GM19438 (cell line): Measurements from ENCODE around the gene CPE.
A peak's percentile ranks its signal among the peaks of the same experiment; 100 is the strongest.
"Not testable (repeated sequence)": the region's sequence is repeated elsewhere in the genome, so short reads cannot be mapped to it uniquely, and the experiment has no call there.

Source experiments
- ATAC-seq: cut with Tn5 transposase; IDR thresholded peaks from one replicate; pipeline ENCODE4 v1.9.1; 2021; ENCODE audit warnings: low read depth; ENCODE audit not compliant: unreplicated experiment

The CPE gene

GRCh38 chr4:165378745-165379677 lies at the start of gene CPE:
TSS of gene CPE (plus strand) at chr4:165379008. CDS start at chr4:165379222, 214 bp downstream.
- peak; percentile 78 for ATAC-seq

GRCh38 chr4:165330071-165330470 lies 48.7 kb upstream of the CPE start:
- ATAC-seq, result no peak

DNA sequence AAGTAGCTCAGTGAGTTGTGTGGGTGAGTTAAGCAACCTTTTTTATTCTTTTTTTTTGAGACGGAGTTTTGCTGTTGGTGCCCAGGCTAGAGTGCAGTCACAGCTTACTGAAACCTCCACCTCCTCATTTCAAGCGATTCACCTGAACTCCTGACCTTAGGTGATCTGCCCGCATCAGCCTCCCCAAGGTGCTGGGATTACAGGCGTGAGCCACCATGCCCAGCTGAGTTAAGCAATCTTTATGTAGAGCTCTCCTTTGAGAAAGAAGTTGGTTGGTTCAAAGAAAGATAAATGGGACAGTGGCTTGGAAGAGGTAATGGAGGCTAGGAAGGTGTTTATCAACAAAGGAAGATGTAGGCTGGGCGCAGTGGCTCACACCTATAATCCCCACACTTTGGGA lies 48.1 kb upstream of the CPE start:
- no peak for ATAC-seq

DNA sequence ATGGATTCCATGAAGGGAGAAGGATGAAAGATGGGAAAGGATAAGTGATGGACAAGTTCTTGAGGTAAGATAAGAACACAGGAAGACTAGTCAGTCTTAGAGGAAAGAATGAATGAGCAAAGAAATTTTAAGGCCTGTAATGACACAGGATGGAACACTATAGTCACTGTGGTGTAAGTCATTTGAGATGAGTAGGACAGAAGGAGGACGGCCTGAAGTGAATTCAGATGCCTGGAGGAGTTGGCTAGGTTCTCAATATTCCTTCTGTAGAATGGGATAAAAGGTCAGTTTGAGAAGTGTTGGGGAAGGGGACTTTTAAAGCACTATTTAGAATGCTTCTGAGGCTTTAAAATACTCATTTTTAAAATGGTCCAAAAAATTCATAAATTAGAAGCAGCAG lies 47.4 kb upstream of the CPE start:
- no peak for ATAC-seq

- no peak for ATAC-seq
Observed at GRCh38 chr4:165331823-165332222, 47.0 kb upstream of the CPE start.

GRCh38 chr4:165332502-165332901 lies 46.3 kb upstream of the CPE start:
- ATAC-seq, result no peak

DNA sequence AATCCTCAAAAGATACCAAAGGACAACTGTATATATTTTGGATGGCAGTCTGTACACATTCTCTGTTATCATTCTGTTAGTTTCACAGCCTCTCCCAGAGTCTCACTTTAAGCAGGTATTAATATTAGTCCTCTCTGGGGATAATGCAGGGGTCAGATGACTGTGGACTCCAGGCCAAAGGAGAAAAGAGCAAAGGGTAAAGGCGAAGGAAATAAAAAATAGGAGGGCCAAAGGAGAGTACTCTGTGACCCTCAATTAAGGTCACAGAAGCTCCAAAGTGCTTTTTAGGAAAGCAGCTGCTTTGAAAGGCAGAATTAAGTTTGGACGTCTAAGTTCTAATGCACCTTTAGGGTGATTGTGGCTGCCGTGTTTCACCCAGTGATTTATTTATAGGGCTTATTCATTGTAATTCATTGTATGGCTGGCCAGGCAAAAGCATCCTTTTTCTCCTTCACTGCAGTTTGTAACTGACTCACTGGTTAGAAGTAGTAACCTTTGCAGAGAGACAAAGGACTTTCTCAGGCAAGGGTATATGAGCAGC lies 43.6 kb upstream of the CPE start:
- ATAC-seq, result no peak

DNA sequence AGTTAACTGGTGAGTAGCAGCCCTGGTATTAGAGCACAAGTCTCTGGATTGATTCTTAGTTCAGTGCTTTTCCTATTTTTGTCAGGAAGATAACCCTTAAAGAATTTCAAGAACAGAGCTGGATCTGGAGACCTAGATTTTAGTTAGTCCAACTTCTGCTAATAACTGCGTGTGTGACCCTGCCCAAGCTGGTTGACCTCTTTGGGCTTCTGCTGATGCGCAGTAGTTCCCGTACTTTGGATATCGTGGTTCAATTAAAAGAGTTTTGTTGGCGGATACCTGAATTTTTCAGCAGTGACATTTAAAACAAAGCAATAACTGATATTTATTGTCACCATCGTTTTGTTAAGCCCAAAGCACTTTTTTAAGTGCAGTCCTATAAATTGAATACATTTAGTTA lies 42.1 kb upstream of the CPE start:
- no peak for ATAC-seq

DNA sequence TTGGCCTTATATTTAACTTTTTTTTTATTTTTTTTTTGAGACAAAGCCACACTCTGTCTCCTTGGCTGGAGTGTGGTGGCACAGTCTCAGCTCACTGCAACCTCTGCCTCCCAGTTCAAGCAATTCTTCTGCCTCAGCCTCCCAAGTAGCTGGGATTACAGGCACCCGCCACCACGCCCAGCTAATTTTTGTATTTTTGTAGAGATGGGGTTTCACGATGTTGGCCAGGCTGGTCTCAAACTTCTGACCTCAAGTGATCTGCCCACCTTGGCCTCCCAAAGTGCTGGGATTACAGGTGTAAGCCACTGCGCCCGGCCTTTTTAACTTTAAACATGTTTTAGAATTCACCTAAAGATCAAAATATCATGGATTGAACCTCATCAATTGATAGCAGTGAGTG lies 36.5 kb upstream of the CPE start:
- not testable (repeated sequence) for ATAC-seq

- no peak for ATAC-seq
Observed at GRCh38 chr4:165343353-165344191, 35.2 kb upstream of the CPE start.

DNA sequence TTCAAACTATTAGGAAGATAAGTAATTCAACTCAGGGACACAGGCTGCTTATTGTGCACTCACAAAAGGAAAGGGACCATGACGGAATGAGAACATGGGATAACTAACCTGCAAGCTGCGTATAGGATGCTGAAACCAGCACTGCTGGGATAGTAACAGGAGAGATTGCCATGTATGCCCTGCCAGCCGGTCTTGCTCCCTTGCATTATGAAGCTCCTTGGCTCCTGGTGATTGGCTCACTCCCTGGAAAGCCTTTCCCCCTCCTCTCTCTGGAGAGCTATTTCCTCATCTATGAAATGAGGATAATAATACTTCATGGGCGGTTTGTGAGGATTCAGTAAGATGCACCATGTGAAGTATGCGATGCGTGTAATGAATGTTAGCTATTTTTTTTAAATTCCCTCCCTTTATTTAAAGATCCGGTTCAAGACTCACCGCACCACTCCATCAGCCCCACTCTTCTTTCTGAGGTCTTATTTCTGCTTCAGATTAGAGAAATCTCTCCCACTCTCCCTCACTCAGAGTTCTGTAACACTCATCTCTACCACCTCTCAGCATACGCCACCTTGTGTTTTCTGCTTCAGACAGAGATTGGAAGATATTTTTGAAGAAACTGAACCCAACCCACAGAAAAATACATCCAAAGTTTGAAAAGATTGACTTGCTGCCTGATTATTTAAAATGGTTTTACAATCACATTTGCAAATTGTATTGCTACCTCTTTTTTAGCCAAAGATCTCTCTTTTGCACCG lies 33.0 kb upstream of the CPE start:
- ATAC-seq, result no peak

- no peak for ATAC-seq
Observed at GRCh38 chr4:165347647-165348569, 30.9 kb upstream of the CPE start.

DNA sequence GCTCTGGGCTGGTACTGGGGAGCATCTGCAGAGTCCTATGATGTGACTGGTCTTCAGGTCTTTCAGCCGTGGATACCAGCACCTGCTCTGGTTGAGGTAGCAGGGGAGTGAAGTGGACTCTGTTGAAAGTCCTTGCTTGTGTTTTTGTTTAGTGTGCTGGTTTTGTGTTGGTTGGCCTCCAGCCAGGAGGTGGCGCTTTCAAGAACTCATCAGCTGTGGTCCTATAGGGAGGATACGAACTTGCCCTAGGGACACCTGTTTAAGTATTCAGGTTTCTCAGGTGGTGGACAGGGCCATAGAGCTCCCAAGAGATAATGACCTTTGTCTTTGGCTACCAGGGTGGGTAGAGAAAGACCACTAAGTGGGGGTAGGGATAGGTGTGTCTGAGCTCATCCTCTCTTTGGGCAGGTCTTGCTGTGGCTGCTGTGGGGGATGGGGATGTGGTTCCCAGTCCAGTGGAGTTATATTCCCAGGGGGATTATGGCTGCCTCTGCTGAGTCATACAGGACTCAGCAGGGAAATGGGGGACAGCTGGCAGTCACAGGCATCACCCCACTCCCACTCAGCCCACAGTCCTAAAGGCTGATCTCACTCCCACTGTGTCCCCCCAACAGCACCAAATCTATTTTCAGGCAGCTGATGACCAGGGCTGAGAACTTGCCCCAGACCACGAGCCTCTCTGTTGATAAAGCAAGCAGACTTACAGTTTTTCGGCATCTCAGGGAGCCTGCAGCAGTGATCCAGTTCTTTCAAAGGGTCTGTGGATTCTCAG lies 27.3 kb upstream of the CPE start:
- ATAC-seq, result no peak

GRCh38 chr4:165355900-165356300 lies 22.9 kb upstream of the CPE start:
- ATAC-seq, result no peak

- ATAC-seq, result no peak
Observed at GRCh38 chr4:165359506-165359905, 19.3 kb upstream of the CPE start.

DNA sequence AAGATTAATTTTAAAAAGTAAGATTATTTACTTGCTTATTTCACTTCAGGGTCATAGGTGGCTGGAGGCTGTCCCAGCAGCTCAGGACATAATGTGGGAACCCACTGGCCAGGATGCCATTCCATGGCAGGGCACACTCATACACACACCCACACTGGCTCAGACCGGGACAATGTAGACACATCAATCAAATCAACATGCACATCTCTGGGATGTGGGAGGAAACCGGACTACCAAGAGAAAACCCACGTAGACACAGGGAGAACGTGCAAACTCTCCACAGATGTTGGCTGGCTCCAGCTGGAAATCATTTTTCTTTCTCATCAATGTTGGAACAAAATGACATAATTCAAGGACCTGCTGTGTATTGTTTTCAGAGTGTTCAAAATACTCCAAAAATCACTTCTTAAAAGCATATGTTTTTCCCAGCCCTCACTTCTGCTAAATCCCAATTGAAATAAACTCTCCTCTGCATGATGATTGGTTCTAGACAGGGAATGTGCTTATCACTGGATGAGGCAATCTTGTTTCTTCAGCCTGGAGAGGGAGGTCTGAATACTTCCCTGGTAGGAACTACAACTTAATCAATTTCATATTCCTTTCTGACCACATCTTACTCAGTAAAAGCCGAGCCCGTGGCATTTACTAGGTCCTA lies 18.6 kb upstream of the CPE start:
- no peak for ATAC-seq

DNA sequence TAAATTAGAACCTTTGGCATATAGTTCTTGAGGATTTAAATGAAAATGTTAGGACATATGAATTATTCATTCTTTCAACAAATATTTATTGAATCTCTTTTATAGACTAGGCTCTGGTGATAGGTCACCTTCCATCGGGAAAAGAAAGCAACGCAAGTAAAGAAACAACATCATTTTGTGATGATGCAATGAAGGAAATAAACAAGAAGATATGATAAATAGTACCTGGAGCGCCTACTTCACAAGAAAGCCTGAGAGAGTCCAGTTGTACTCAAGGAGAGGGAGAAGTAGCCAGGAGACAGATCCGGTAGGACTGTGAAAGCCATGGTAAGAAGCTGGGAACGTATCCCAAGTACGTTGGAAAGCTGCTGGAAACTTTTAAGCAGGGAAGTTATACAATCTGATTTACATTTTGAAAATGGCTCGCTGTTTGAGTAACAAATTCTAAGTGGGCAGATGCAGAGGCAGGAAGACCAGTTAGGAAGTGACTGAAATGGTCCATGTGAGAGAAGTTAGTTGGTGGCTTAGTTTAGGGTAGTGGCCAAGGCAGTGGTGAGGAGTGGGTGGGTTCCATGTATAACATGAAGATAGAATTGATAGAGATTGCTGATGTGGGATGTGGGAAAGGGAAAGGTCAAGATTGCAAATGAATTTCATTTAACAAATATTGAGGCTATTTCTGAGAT lies 17.7 kb upstream of the CPE start:
- no peak for ATAC-seq

GRCh38 chr4:165361810-165362209 lies 17.0 kb upstream of the CPE start:
- ATAC-seq, result no peak
